ENCODE data around the gene PTPRE.

PTPRE gene

DNA sequence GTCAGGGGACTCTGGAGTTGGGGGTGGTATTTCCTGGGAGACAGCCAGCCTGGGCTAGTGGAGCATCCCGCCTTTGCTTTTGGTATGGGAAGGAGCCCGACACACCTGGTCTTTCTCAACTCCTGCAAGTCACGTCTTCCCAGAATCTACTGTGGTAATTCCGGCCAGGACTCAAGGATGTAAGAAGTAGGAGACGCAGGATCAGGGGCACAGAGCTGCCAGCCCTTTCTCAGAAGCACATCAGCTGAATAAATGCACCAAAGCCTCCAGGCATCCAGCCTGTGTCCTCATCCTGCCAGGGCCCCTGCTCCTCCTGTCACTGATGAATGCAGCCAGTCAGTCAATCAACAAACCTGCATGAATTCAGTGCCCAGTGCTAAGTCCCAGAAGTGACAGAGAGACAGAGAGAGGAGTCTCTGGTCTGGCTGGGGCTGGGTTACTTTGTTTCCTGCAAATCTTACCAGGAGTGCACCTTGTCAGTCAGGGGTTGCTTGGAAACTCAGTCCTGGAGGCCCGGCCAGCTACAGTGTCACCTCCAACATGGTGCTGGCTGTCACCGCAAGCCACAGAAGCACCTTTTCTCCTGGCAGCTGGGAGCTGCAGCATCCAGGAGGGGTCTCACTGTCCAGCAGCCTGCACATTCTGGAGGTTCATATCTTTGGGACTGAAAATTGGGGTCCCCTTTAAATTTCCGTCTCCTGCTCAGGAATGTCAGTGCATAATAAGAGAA is 101.8 kb downstream of the PTPRE start:
- TF ChIP-seq, protein P1, sequence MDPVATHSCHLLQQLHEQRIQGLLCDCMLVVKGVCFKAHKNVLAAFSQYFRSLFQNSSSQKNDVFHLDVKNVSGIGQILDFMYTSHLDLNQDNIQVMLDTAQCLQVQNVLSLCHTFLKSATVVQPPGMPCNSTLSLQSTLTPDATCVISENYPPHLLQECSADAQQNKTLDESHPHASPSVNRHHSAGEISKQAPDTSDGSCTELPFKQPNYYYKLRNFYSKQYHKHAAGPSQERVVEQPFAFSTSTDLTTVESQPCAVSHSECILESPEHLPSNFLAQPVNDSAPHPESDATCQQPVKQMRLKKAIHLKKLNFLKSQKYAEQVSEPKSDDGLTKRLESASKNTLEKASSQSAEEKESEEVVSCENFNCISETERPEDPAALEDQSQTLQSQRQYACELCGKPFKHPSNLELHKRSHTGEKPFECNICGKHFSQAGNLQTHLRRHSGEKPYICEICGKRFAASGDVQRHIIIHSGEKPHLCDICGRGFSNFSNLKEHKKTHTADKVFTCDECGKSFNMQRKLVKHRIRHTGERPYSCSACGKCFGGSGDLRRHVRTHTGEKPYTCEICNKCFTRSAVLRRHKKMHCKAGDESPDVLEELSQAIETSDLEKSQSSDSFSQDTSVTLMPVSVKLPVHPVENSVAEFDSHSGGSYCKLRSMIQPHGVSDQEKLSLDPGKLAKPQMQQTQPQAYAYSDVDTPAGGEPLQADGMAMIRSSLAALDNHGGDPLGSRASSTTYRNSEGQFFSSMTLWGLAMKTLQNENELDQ (tag by site-specific recombination; IDR thresholded peaks at IDR 0.05; ENCODE audit: low read depth): no peak
- TF ChIP-seq ZNF596 (tag by site-specific recombination; IDR thresholded peaks at IDR 0.05) (no peak), TCF7L2 (IDR thresholded peaks at IDR 0.05; ENCODE audit: borderline replicate concordance, low read depth, low read length) (no peak)
- Histone ChIP-seq H3K36me3 (ENCODE audit: control insufficient read depth in 2 of 2, insufficient read depth in 1 of 2, low read length in 2 of 2) (no peaks in the 10 kb centered on the region), H3K4me3 (ENCODE audit: low read depth, low read length) (no peak overlapping the region), H3K27ac (ENCODE audit: extremely low read depth, low read depth, low read length) (no peak overlapping the region), H3K4me1 (ENCODE audit: control insufficient read depth, insufficient read depth, low read length) (no peaks in the 10 kb centered on the region), H3K9me3 (ENCODE audit: control insufficient read depth, insufficient read depth, low read depth, low read length) (no peaks in the 10 kb centered on the region)
- ChIA-PET CTCF (interaction anchor here (0.6 to 8.7 kb wide), 9 partner anchors 9 to 350 kb away, joined by 3 to 154 read pairs (median 7); partner anchors contain the start of gene PTPRE), POLR2A (interaction anchor here (0.9 to 1.6 kb wide), 2 partner anchors 8 to 39 kb away, joined by 3 read pairs; no protein-coding TSS in a partner anchor)

- ChIA-PET CTCF (interaction anchor here (0.6 to 8.7 kb wide), 9 partner anchors 9 to 104 kb away, joined by 3 to 154 read pairs (median 6); partner anchors contain the start of gene PTPRE), POLR2A (interaction anchor here (0.9 to 1.6 kb wide), 2 partner anchors 9 to 38 kb away, joined by 3 read pairs; no protein-coding TSS in a partner anchor)
- no peaks in the 10 kb centered on the region for H3K9me3 ChIP-seq (ENCODE audit: control insufficient read depth, insufficient read depth, low read depth, low read length)
- no peaks in the 10 kb centered on the region for H3K36me3 ChIP-seq (ENCODE audit: control insufficient read depth in 2 of 2, insufficient read depth in 1 of 2, low read length in 2 of 2)
- TF ChIP-seq ZNF776 (tag by site-specific recombination; IDR thresholded peaks at IDR 0.05; ENCODE audit: borderline replicate concordance) (no peak), ZNF747 (tag by site-specific recombination; IDR thresholded peaks at IDR 0.05) (no peak), ZBTB44 (tag by site-specific recombination; IDR thresholded peaks at IDR 0.05) (no peak), ZFP37 (tag by site-specific recombination; IDR thresholded peaks at IDR 0.05) (no peak), ZNF777 (tag by site-specific recombination; IDR thresholded peaks at IDR 0.05; ENCODE audit: borderline replicate concordance) (no peak), ZNF311 (tag by site-specific recombination; IDR thresholded peaks at IDR 0.05; ENCODE audit: borderline replicate concordance) (no peak), ZNF133 (tag by site-specific recombination; IDR thresholded peaks at IDR 0.05) (no peak)
- no peaks in the 10 kb centered on the region for H3K4me1 ChIP-seq (ENCODE audit: control insufficient read depth, insufficient read depth, low read length)
- no peak overlapping the region for H3K4me3 ChIP-seq (ENCODE audit: low read depth, low read length)
- no peak overlapping the region for H3K27ac ChIP-seq (ENCODE audit: extremely low read depth, low read depth, low read length)
Observed at GRCh38 chr10:128009372-128010126, 102.6 kb downstream of the PTPRE start.

DNA sequence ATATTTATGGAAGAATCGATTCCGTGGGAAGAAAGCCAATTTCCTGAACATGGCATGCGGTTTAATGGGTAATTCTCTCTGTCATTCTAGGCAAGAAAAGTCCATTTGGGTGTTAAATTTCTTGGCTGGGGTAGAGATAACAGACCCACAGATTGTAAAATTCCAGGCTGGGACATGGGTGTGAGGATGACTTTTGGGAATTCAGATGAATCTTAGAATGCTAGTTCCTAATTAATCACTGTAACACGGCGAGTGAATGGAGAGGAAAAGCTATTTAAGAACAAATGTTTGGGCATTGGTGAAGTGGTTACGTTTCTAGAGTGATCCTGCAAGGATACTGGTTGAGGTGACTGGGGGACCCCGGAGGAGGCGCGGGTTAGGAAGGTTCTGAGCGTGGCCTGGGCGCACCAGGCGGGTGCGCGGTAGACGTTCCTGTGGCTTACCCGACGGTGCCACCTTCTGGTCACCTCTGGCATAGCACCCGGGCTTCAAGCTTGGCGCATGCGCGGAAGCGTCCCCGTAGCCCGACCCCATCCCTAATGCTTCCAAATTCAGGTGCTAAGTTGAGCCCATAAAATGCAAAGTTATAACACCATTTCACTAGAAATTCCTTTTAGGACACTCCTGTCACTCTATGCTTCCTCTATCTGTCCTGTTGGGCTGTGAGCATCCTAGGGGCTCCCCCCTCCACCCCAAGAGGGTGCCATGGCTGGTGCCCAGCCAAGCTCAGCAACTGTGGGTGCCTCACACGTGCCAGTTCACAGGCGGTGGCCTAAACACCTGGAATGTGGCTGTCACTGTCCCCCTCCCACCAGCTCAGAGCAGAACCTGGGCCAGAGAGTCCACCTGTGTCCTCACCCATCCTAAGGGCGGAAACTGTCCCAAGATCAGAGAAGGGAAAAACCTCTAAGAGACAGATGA is 104.4 kb downstream of the PTPRE start:
- Histone ChIP-seq H3K27ac (ENCODE audit: extremely low read depth, low read depth, low read length) (no peak overlapping the region), H3K4me3 (ENCODE audit: low read depth, low read length) (no peak overlapping the region), H3K9me3 (ENCODE audit: control insufficient read depth, insufficient read depth, low read depth, low read length) (no peaks in the 10 kb centered on the region), H3K4me1 (ENCODE audit: control insufficient read depth, insufficient read depth, low read length) (no peaks in the 10 kb centered on the region), H3K36me3 (ENCODE audit: control insufficient read depth in 2 of 2, insufficient read depth in 1 of 2, low read length in 2 of 2) (no peaks in the 10 kb centered on the region)
- TF ChIP-seq HOXD13 (CRISPR knock-in tag; IDR thresholded peaks at IDR 0.05; ENCODE audit: borderline replicate concordance): no peak
- no peak for TF ChIP-seq ZNF514 (tag by site-specific recombination; IDR thresholded peaks at IDR 0.05)
- TF ChIP-seq ZNF600 (tag by site-specific recombination; IDR thresholded peaks at IDR 0.05): 0 out of 2 replicates have a peak, but pooled peaks have one; percentile 23
- TF ChIP-seq ZBTB26 (tag by site-specific recombination; optimal IDR thresholded peaks at IDR 0.05): peak; percentile 75
- 0 out of 2 replicates have a peak, but pooled peaks have one; percentile 22 for TF ChIP-seq ZBTB8A (tag by site-specific recombination; IDR thresholded peaks at IDR 0.05)
- no peak for TF ChIP-seq KLF9 (tag by site-specific recombination; IDR thresholded peaks at IDR 0.05; ENCODE audit: low read depth)
- peak; percentile 86 for TF ChIP-seq ZNF654 (tag by site-specific recombination; IDR thresholded peaks at IDR 0.05; ENCODE audit: low read depth)
- no peak for TF ChIP-seq ZFP41 (tag by site-specific recombination; IDR thresholded peaks at IDR 0.05; ENCODE audit: borderline replicate concordance)
- TF ChIP-seq, protein P2, sequence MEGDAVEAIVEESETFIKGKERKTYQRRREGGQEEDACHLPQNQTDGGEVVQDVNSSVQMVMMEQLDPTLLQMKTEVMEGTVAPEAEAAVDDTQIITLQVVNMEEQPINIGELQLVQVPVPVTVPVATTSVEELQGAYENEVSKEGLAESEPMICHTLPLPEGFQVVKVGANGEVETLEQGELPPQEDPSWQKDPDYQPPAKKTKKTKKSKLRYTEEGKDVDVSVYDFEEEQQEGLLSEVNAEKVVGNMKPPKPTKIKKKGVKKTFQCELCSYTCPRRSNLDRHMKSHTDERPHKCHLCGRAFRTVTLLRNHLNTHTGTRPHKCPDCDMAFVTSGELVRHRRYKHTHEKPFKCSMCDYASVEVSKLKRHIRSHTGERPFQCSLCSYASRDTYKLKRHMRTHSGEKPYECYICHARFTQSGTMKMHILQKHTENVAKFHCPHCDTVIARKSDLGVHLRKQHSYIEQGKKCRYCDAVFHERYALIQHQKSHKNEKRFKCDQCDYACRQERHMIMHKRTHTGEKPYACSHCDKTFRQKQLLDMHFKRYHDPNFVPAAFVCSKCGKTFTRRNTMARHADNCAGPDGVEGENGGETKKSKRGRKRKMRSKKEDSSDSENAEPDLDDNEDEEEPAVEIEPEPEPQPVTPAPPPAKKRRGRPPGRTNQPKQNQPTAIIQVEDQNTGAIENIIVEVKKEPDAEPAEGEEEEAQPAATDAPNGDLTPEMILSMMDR (tag by site-specific recombination; IDR thresholded peaks at IDR 0.05): peak; percentile 92
- POLR2A ChIA-PET: interaction anchor here (0.5 to 0.7 kb wide), 2 partner anchors 105 to 136 kb away, joined by 3 read pairs; no protein-coding TSS in a partner anchor
- CTCF ChIA-PET: interaction anchor here (0.5 to 8.7 kb wide), 43 partner anchors 10 to 371 kb away, joined by 3 to 154 read pairs (median 4); partner anchors contain the start of gene PTPRE
